ENCODE measurements around the gene DNAH8.

DNAH8 gene

GRCh38 chr6:38797391-38797790 lies 82.3 kb downstream of the DNAH8 start:
- no peak for DNase-seq

GRCh38 chr6:38799529-38800184 lies 84.5 kb downstream of the DNAH8 start:
- DNase-seq, result no peak

- DNase-seq, result no peak
These were observed 86.2 kb downstream of the DNAH8 start for GRCh38 chr6:38801305-38801704.

DNA sequence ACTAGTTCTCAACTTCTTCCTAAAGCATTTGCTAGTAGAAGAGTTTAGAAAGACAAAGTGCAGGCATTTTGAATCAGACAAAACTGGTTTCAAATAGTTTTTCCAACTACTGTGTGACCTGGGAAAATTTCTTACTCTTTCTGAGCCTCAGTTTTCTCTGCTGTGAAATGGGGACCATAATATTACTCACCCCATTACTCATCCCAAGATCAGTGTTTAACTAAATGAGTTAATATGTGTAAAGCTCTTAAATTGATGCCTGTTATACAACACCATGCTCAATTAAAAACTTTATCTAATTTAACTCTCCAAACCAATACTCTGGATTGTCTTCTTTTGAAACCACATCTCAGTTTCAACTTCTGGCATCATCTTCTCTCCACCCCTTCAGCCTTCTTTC lies 87.4 kb downstream of the DNAH8 start:
- DNase-seq, result no peak

DNA sequence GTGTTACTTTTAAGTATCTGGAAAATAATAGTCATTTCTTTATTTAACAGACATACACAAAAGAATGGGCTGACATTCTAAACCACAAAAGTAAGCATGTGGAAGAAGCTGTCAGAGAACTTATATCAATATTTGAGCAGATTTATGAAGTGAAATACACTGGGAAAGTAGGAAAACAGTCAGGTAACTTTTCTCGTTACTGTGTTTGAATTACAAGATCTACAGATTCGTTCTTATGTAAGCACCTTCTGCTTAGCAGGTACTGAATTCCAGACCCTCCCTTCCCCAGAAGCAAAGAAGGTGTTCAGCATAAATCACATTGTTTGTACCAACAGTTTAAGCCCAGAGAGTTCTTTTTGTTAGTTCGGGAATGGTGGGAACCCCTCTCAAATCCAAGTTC lies 88.0 kb downstream of the DNAH8 start:
- DNase-seq, result no peak

GRCh38 chr6:38804358-38804757 lies 89.2 kb downstream of the DNAH8 start:
- DNase-seq, result no peak

DNA sequence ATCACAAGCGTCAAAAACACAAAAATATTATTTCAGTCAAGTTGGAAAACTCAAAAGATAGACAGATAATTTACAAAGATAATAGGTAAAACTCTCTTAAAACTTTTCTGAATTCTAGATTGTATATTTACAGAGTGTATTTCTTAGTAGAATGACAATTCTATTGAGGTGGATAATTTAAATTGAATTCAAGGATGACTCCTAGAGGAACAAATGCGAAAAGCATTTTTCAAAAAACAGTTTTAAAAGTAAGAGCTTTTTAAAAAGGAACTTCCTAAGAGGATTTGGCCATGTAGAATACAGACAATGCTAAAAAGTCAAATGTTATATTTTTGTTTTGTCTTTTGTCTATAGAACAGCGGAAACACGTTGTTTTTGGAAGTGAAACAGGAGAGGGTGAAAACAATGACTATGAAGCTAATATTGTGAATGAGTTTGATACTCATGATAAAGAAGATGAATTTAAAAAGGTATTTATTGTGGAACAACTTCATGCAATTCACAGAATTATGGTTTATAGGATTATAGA lies 90.1 kb downstream of the DNAH8 start:
- DNase-seq, result no peak

DNA sequence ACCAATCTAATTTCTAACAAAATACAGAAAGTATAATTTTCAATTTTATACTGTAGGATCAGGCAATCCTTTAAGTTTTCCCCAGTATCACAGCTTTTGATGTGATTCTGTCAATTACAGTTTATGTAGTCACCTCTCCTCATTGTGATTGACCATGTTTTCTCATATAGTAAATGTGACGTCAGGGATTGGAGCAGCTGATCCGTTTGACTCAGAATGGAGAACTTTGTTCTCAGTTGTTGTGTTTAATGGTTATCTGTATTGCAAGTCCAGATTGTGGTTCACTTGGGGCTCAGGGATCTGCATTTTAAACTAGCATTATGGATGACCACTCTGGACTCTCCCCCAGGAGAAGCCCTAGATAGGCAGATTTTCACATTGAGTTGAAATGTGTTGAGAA lies 90.6 kb downstream of the DNAH8 start:
- no peak for DNase-seq

GRCh38 chr6:38806271-38806670 lies 91.2 kb downstream of the DNAH8 start:
- DNase-seq, result no peak

- no peak for DNase-seq
These were observed 91.7 kb downstream of the DNAH8 start for GRCh38 chr6:38806833-38807232.

DNA sequence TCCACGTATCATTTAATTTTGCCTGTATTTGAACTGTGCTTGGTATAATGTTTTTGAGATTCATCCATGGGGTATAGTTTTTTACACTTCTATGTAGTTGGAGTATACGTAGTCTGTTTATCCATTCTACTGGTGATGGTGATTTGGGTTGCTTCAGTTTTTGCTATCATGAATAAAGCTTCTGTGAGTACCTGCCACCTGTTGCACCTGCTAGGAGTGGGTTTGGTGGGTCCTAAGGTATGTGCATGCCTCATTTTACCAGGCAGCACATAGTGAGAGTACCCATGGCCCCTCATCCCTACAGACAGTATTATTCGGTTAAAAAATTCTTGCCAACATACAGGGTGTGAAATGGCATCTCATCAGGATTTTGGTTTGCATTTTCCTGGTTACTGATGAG lies 92.9 kb downstream of the DNAH8 start:
- no peak for DNase-seq

DNA sequence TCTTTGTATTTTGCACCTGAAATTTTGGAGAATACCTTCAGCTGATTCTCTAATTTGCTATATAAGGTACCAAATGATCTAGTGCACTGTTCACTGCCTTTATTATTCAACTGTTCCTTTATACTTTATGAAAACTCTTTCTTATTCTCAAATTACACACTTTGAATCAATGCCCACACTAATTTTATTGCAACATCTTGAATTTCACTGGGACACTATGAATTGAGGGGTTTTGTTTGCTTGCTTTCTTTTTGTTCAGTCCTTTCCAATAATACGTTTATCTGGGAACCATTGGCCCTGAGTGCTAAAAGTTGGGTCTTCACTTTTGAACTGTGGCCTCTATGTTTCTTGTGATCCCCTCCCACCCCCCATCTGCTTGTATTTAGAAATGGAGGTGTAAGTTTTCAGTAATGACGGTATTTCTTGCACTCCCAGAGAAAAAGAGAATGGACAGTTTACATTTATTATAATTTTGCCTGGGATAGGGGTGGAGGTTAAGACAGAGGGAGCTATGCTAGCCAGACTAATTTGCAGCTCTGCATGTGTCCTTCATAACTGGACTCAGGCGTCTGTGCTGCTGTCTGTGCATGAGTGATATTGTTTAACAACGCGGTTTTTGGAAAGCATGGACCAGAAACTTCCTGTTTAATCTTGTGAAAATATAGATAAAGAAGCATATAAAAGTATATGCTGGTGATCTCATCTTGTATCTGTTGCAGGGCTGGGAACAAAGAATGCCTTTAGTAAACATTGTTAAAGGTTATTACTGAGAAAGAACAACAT lies 98.1 kb downstream of the DNAH8 start:
- no peak for DNase-seq

DNA sequence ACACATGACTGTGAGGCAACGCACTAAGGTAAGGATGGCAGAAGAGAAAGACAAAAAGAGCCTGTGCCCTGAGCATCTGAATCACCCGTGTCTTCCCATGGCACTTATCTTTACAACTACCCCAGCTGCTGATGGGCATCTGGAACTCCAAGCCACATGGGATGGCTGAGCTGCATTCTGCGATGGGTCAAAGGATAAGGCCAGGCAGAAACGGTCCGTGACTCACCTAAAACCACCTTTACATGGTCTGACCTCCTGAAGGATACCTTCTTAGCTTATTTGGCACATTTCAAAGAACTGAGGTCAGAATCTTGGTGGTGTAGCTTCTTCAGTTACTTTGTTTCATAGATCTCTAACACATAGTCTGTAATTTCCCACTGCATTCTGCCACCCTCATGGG lies 99.7 kb downstream of the DNAH8 start:
- no peak for DNase-seq

GRCh38 chr6:38815250-38815649 lies 100.1 kb downstream of the DNAH8 start:
- no peak for DNase-seq

DNA sequence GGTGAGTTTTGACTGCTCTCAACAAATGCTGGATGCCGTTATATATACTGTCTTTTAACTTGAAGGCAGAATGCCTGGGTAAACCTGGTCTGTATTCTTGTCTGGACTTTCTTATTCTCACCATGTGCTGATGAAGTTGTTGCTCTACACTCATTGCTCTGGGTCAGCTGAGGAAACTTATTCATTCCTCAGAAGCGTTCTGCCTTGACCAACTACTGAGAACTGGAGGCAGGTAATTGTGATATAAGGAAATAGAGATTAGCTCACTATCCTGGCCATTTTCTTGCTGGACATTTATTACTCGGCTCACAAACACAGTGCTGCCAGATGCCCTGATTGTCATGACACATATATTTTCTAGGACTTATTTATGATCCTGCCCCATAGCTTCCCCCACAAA lies 103.6 kb downstream of the DNAH8 start:
- DNase-seq, result no peak

DNA sequence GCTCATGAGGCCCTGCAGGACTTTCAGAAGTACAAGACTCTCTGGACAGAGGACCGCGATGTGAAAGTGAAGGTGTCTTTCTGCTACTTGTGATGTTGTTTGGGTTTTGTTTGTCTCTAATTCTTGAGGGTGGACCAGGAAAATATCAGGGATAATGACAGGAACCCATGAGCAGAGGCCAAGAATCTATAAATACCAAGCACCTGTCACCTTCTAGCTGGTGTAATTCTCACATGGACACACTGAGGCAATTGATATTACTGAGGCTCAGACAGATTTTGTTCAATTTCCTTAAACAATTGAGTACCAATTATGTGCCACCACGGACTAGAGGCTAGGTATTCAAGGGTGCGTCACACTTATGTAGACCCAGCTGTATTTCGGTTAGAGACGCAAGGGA lies 107.9 kb downstream of the DNAH8 start:
- DNase-seq, result no peak

DNA sequence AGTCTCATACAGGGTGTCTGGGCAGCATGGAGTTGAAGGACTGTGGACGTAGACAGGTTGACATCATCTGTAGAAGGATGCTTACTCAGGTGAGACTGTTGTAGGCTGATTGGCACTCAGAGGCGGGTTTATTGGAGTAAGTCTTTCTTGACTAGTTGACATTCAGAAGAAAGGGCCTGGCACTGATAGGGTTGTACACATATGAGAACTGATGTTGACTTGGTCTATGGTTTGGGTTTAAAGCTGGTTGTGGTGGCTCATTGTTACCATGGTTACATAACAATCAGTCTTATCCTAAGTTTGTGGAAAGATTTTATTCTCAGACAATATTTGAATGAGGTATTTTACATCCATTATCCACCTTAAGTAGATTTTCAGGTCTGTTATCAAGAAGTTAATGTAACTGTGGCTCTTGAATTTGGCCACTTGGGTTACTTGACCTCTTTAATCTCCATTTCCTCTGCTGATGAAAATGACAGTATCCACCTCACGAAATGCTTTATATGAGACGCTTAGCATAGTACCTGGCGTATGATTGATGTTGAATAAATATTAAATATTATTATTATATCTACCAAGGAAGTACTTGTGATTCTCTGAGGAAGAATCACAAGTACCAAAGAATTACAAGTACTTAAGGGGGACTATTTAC lies 109.3 kb downstream of the DNAH8 start:
- DNase-seq, result no peak

GRCh38 chr6:38827024-38827423 lies 111.9 kb downstream of the DNAH8 start:
- DNase-seq, result no peak

DNA sequence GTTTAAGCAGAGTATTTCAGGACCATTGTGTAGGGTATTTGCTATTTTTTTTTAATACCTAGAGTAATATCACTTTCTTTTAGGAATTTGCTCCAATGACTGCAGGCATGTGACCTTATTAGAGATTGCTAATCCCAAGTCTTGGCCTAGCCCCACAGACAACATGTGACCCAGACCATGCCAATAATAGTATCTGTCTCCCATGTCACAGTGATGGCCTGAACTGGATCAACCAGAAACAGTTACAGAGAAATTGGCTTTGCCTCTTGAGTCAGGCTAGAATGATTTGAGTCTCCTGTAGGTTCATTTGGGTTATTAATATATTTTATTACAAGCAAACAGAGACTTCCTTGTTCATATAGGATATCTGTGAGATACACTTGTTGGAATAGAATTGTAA lies 116.8 kb downstream of the DNAH8 start:
- no peak for DNase-seq

GRCh38 chr6:38833320-38833719 lies 118.2 kb downstream of the DNAH8 start:
- DNase-seq, result no peak

DNA sequence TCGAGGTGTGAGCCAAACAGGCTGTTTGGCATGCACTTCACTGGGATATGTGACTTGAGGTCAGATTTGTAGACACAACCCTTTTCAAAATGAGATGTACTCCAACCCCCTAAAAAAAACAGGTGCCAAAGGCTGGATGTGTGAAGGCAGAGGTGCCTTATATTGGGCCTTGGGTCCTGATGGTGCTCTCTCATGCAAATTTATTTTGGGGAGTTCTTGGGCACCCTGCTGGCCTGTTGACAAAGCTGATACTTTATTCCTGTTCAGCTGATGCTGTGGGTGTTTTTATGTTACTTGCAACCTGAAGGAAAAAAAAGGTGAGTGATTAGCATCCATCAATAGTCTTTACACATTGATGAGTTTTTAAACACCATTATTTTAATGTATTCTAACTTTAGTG lies 121.5 kb downstream of the DNAH8 start:
- no peak for DNase-seq

GRCh38 chr6:38837101-38837500 lies 122.0 kb downstream of the DNAH8 start:
- DNase-seq, result no peak

GRCh38 chr6:38843798-38844197 lies 128.7 kb downstream of the DNAH8 start:
- DNase-seq, result no peak

- no peak for DNase-seq
These were observed 130.8 kb downstream of the DNAH8 start for GRCh38 chr6:38845931-38846330.
